Astrocyte of the spinal cord (primary cell): Measurements from ENCODE around the gene RARA.

Experiments used
- DNase-seq: peaks from one replicate; pipeline ENCODE4 v3.0.0; 2011; ENCODE audit warnings: low read depth, low spot score
- H3K4me3 ChIP-seq: 2 replicates; pipeline ENCODE4 v1.5.1; 2011; ENCODE audit warnings: low read depth, mild to moderate bottlenecking, low read length, moderate library complexity
- CTCF ChIP-seq: IDR thresholded peaks from 2 replicates; pipeline ENCODE4 v1.5.1; 2012; ENCODE audit warnings: low read depth, mild to moderate bottlenecking, low read length, inconsistent platforms
- in situ Hi-C: cut with HindIII; loops from 2 replicates; pipeline ENCODE4 v1.10.0; 2017; ENCODE audit warnings: low sequenced_read_pairs

The RARA gene

GRCh38 chr17:40327244-40327729 lies 18.3 kb downstream of the RARA start:
- in situ Hi-C loops: no loop called here
- no peak for TF ChIP-seq CTCF
- H3K4me3 ChIP-seq: no peak overlapping the region
- DNase-seq: no peak

- no peak for DNase-seq
- in situ Hi-C loops: no loop called here
- no peak for TF ChIP-seq CTCF
- H3K4me3 ChIP-seq: no peak overlapping the region
Observed at GRCh38 chr17:40327735-40328385, 18.9 kb downstream of the RARA start.

GRCh38 chr17:40328386-40328766 lies 19.4 kb downstream of the RARA start:
- TF ChIP-seq CTCF: no peak
- in situ Hi-C loops: no loop called here
- no peak overlapping the region for H3K4me3 ChIP-seq
- no peak for DNase-seq

GRCh38 chr17:40329839-40330794 lies 21.1 kb downstream of the RARA start:
- DNase-seq: no peak
- in situ Hi-C loops: no loop called here
- TF ChIP-seq CTCF: no peak
- H3K4me3 ChIP-seq: no peak overlapping the region

- no peak overlapping the region for H3K4me3 ChIP-seq
- TF ChIP-seq CTCF: no peak
- in situ Hi-C loops: no loop called here
- DNase-seq: no peak
Observed at GRCh38 chr17:40330850-40331470, 22.0 kb downstream of the RARA start.
